Breast epithelium (tissue), 3 donors: ENCODE results near the gene NCAM2.

ENCODE experiments used
- POLR2A ChIP-seq: fragments of 450-650 bp; IDR thresholded peaks from one replicate; pipeline ENCODE4 v1.6.1; 2016; ENCODE audit warnings: antibody characterized with exemption, mild to moderate bottlenecking, moderate library complexity
- TF ChIP-seq, protein P1 (sequence below), 3 donors: fragments of 450-650 bp; IDR thresholded peaks; one replicate each; pipeline ENCODE4 v1.5.1; 2016 to 2017; ENCODE audit warnings: antibody characterized with exemption in 3 of 3, mild to moderate bottlenecking in 3 of 3, moderate library complexity in 3 of 3

DNA sequence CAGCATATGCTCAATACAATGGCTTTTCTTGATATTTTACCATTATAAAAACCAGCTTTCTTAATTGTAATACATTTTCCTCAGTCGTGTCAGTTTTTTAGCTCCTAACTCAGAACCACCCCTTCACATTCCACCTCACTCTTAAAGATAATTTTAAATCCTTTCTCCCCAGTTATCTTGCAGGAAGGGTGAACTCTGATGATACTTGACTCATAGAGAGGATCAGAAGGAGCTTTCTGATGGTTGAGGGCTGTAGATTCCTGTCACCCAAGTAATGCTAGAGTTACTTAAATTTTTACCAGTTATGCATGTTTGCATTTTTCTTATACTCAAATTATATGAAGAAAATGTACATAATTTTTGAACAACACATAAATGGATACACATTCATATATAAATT lies 233.7 kb downstream of the NCAM2 start:
- TF ChIP-seq, protein P1, sequence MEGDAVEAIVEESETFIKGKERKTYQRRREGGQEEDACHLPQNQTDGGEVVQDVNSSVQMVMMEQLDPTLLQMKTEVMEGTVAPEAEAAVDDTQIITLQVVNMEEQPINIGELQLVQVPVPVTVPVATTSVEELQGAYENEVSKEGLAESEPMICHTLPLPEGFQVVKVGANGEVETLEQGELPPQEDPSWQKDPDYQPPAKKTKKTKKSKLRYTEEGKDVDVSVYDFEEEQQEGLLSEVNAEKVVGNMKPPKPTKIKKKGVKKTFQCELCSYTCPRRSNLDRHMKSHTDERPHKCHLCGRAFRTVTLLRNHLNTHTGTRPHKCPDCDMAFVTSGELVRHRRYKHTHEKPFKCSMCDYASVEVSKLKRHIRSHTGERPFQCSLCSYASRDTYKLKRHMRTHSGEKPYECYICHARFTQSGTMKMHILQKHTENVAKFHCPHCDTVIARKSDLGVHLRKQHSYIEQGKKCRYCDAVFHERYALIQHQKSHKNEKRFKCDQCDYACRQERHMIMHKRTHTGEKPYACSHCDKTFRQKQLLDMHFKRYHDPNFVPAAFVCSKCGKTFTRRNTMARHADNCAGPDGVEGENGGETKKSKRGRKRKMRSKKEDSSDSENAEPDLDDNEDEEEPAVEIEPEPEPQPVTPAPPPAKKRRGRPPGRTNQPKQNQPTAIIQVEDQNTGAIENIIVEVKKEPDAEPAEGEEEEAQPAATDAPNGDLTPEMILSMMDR (IDR thresholded peaks at IDR 0.05), result no peak
- no peak for TF ChIP-seq POLR2A
